Measurements from ENCODE around the gene WWTR1. TPM values are rescaled to one million over a fixed set of nuclear protein-coding genes. Genes with fewer than 3 reads are reported as not detected.

The WWTR1 gene
- total RNA-seq, 1 experiment from 2014 or later = 24.4 TPM

- no peaks in the 10 kb centered on the region for H3K23me2 ChIP-seq (ENCODE audit: insufficient read length, low read depth, low read length, poor library complexity, severe bottlenecking)
- no peak overlapping the region for H3K4me2 ChIP-seq (ENCODE audit: insufficient read depth, insufficient read length, low read length)
- H3T11ph ChIP-seq (ENCODE audit: low read length) = no peak overlapping the region
- no peaks in the 10 kb centered on the region for H3K4me1 ChIP-seq (ENCODE audit: insufficient read depth, low read length)
- H2BK120ac ChIP-seq (ENCODE audit: low read depth, low read length, poor library complexity, severe bottlenecking) = no peak overlapping the region
- H3K79me2 ChIP-seq (ENCODE audit: insufficient read depth, low read length) = no peaks in the 10 kb centered on the region
- Mint-ChIP-seq H3K4me1 (peaks cover 6 to 8% of the 10 kb centered on the region in 2 experiments), H3K27me3 (ENCODE audit: low read depth) (peaks cover 1% of the 10 kb centered on the region), H3K27ac (peak overlapping the region in 2 of 3 experiments; percentile 25 to 43; a peak in 2 of 7 replicates), H3K36me3 (ENCODE audit: insufficient read depth in 1 of 3, low read depth in 3 of 3) (no peaks in the 10 kb centered on the region), H3K9me3 (no peaks in the 10 kb centered on the region; a peak in 1 of 5 replicates), H3K4me3 (no peak overlapping the region)
- no peak for DNase-seq
- H3K9ac ChIP-seq (ENCODE audit: extremely low read depth, insufficient read length, low read length) = no peak overlapping the region
- no peaks in the 10 kb centered on the region for H4K20me1 ChIP-seq (ENCODE audit: control insufficient read depth, insufficient read depth, insufficient read length)
- H4K91ac ChIP-seq (ENCODE audit: insufficient read length, low read depth, low read length) = no peak overlapping the region
- H2BK12ac ChIP-seq (ENCODE audit: insufficient read length, low read depth, low read length) = no peak overlapping the region
- H3K23ac ChIP-seq (ENCODE audit: insufficient read length, low read depth, low read length) = no peak overlapping the region
- H3K9me3 ChIP-seq (ENCODE audit: control insufficient read depth, low read depth, low read length) = no peaks in the 10 kb centered on the region
- no peak overlapping the region for H3K14ac ChIP-seq (ENCODE audit: insufficient read depth, low read length)
- no peaks in the 10 kb centered on the region for H3K27me3 ChIP-seq (ENCODE audit: insufficient read depth, low read length)
- no CpG with 5 or more reads among the region's 14 CpGs for WGBS (ENCODE audit: extremely low coverage, insufficient read length, low lambda C conversion rate)
- no peak overlapping the region for H3K27ac ChIP-seq (ENCODE audit: insufficient read length, low read depth, low read length)
- no peak overlapping the region for H2AFZ ChIP-seq (ENCODE audit: low read length)
- H3K79me1 ChIP-seq (ENCODE audit: insufficient read depth, low read depth, low read length, poor library complexity, severe bottlenecking) = no peaks in the 10 kb centered on the region
- H3K56ac ChIP-seq (ENCODE audit: insufficient read length, low read depth, low read length) = no peak overlapping the region
- no peak overlapping the region for H2BK5ac ChIP-seq (ENCODE audit: insufficient read length, low read length)
- no peak overlapping the region for H3K4ac ChIP-seq (ENCODE audit: low read depth, low read length)
- no peak overlapping the region for H2BK20ac ChIP-seq (ENCODE audit: low read depth, low read length, poor library complexity, severe bottlenecking)
- H4K5ac ChIP-seq (ENCODE audit: insufficient read length, low read depth, low read length) = no peak overlapping the region
- no peak for TF ChIP-seq CTCF (conservative IDR thresholded peaks at IDR 0.05)
- no peak overlapping the region for H2AK5ac ChIP-seq (ENCODE audit: insufficient read length, low read length)
- no peak overlapping the region for H4K8ac ChIP-seq (replicated peaks; ENCODE audit: insufficient read length, low read depth, low read length)
- no peak overlapping the region for H2BK15ac ChIP-seq (ENCODE audit: low read depth, low read length)
- H3K18ac ChIP-seq (ENCODE audit: insufficient read length, low read depth, low read length) = no peak overlapping the region
Observed at GRCh38 chr3:149507491-149508324, 150.1 kb downstream of the WWTR1 start.
